HEK293 (cell line): ENCODE measurements around the gene KMT2A.

Source experiments
- EGR2 ChIP-seq: fragments of 450-650 bp; formaldehyde crosslinking; IDR thresholded peaks from 2 replicates; pipeline ENCODE4 v1.5.1; 2016; ENCODE audit warnings: low read depth, missing biosample characterization, missing genetic modification characterization
- MYNN ChIP-seq: fragments of 450-650 bp; formaldehyde crosslinking; IDR thresholded peaks from 2 replicates; pipeline ENCODE4 v1.5.1; 2016; ENCODE audit warnings: missing biosample characterization, missing genetic modification characterization, borderline replicate concordance
- YY1 ChIP-seq: fragments of 450-650 bp; formaldehyde crosslinking; IDR thresholded peaks from 2 replicates; pipeline ENCODE4 v1.5.1; 2018; ENCODE audit warnings: missing biosample characterization, missing genetic modification characterization
- ZBTB11 ChIP-seq: fragments of 450-650 bp; formaldehyde crosslinking; conservative IDR thresholded peaks from 2 replicates; pipeline ENCODE4 v1.5.1; 2016; ENCODE audit warnings: low read depth, missing biosample characterization, missing genetic modification characterization
- ZNF121 ChIP-seq: fragments of 450-650 bp; formaldehyde crosslinking; IDR thresholded peaks from 2 replicates; pipeline ENCODE4 v1.5.1; 2016; ENCODE audit warnings: missing biosample characterization, missing genetic modification characterization
- ZNF341 ChIP-seq: fragments of 450-650 bp; formaldehyde crosslinking; IDR thresholded peaks from 2 replicates; pipeline ENCODE4; 2016; ENCODE audit warnings: low read depth, missing biosample characterization, missing genetic modification characterization
- ZNF394 ChIP-seq: fragments of 450-650 bp; formaldehyde crosslinking; IDR thresholded peaks from 2 replicates; pipeline ENCODE4 v1.5.1; 2016; ENCODE audit warnings: missing biosample characterization, missing genetic modification characterization, mild to moderate bottlenecking, moderate library complexity, borderline replicate concordance
- ZNF398 ChIP-seq: fragments of 450-650 bp; formaldehyde crosslinking; IDR thresholded peaks from 2 replicates; pipeline ENCODE4 v1.5.1; 2017; ENCODE audit warnings: missing biosample characterization, missing genetic modification characterization
- ZNF777 ChIP-seq: fragments of 450-650 bp; formaldehyde crosslinking; IDR thresholded peaks from 2 replicates; pipeline ENCODE4 v1.5.1; 2017; ENCODE audit warnings: missing biosample characterization, missing genetic modification characterization, borderline replicate concordance
- ZSCAN30 ChIP-seq: fragments of 450-650 bp; IDR thresholded peaks from 2 replicates; pipeline ENCODE4 v1.5.1; 2018; ENCODE audit warnings: missing biosample characterization, mild to moderate bottlenecking, missing genetic modification characterization, moderate library complexity
- TF ChIP-seq, protein P1 (sequence below): fragments of 450-650 bp; formaldehyde crosslinking; IDR thresholded peaks from 2 replicates; pipeline ENCODE4 v1.5.1; 2016; ENCODE audit warnings: missing biosample characterization, missing genetic modification characterization

DNA sequence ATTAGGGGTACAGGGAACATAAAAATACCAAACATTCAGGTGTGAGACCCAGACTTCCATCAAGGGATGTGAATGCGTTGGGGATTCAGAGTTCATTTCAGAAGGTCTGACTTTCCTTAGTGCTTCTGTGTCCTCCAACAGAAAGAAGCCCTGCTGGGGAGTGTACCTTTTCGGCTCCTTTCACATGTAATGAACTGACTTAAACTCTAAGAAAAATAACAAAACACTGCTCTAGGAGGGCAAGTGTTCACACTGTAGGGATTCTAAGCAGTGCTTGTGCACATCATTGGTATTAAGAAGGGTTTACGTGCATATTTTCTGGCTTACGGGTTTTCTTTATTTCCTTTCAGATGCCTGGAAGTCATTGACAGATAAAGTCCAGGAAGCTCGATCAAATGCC, 75.3 kb downstream of the KMT2A start:
- TF ChIP-seq, protein P1, sequence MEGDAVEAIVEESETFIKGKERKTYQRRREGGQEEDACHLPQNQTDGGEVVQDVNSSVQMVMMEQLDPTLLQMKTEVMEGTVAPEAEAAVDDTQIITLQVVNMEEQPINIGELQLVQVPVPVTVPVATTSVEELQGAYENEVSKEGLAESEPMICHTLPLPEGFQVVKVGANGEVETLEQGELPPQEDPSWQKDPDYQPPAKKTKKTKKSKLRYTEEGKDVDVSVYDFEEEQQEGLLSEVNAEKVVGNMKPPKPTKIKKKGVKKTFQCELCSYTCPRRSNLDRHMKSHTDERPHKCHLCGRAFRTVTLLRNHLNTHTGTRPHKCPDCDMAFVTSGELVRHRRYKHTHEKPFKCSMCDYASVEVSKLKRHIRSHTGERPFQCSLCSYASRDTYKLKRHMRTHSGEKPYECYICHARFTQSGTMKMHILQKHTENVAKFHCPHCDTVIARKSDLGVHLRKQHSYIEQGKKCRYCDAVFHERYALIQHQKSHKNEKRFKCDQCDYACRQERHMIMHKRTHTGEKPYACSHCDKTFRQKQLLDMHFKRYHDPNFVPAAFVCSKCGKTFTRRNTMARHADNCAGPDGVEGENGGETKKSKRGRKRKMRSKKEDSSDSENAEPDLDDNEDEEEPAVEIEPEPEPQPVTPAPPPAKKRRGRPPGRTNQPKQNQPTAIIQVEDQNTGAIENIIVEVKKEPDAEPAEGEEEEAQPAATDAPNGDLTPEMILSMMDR (tag by site-specific recombination) = no peak
- TF ChIP-seq ZSCAN30 (no peak), MYNN (tag by site-specific recombination) (no peak), YY1 (no peak), ZNF398 (no peak), ZNF394 (tag by site-specific recombination) (no peak), EGR2 (tag by site-specific recombination) (no peak), ZBTB11 (tag by site-specific recombination) (no peak), ZNF121 (no peak), ZNF341 (tag by site-specific recombination) (no peak), ZNF777 (tag by site-specific recombination) (no peak)
